Neural cell (in vitro differentiated cells): ENCODE measurements around the gene SMAP1. TPM values are rescaled to one million over a fixed set of nuclear protein-coding genes. Genes with fewer than 3 reads are reported as not detected.

ENCODE experiments used
- H2AFZ ChIP-seq: fragments of 200-600, 300-800 bp; sonication (generic), shearing (Covaris generic); 2 replicates; pipeline ENCODE4 v1.6.0; 2014; ENCODE audit warnings: low read depth, mild to moderate bottlenecking, antibody characterized with exemption, low read length, moderate library complexity
- H3F3A ChIP-seq: fragments of 200-600 bp; shearing (Covaris generic); 2 replicates; pipeline ENCODE4 v1.6.1; 2016; ENCODE audit warnings: mild to moderate bottlenecking, moderate library complexity, mixed read lengths, antibody characterized with exemption, low read length; ENCODE audit not compliant: insufficient read depth, poor library complexity, severe bottlenecking
- H3K27ac ChIP-seq: fragments of 200-600, 300-800 bp; sonication (generic), shearing (Covaris generic); 2 replicates; pipeline ENCODE4 v1.5.1; 2014; ENCODE audit warnings: mild to moderate bottlenecking, low read length, moderate library complexity
- H3K27me3 ChIP-seq: fragments of 300-800, 200-600 bp; sonication (generic), shearing (Covaris generic); 2 replicates; pipeline ENCODE4 v1.6.0; 2014; ENCODE audit warnings: mild to moderate bottlenecking, low read depth, low read length, moderate library complexity; ENCODE audit not compliant: insufficient read depth
- H3K36me3 ChIP-seq: fragments of 300-800, 200-600 bp; sonication (generic), shearing (Covaris generic); 2 replicates; pipeline ENCODE4 v1.5.1; 2014; ENCODE audit warnings: mild to moderate bottlenecking, antibody characterized with exemption, low read length, moderate library complexity; ENCODE audit not compliant: insufficient read depth
- H3K4me2 ChIP-seq: fragments of 300-800, 200-600 bp; sonication (generic), shearing (Covaris generic); 2 replicates; pipeline ENCODE4 v1.6.0; 2014; ENCODE audit warnings: mild to moderate bottlenecking, low read length
- H3K4me3 ChIP-seq: fragments of 300-800, 200-600 bp; sonication (generic), shearing (Covaris generic); 2 replicates; pipeline ENCODE4 v1.5.1; 2014; ENCODE audit warnings: mild to moderate bottlenecking, low read length, moderate library complexity
- H3K79me2 ChIP-seq: fragments of 200-600 bp; shearing (Covaris generic); replicated peaks from 2 replicates; pipeline ENCODE4 v1.6.0; 2014; ENCODE audit warnings: mild to moderate bottlenecking, low read length, moderate library complexity; ENCODE audit not compliant: insufficient read depth
- H3K9ac ChIP-seq: fragments of 300-800, 200-600 bp; sonication (generic), shearing (Covaris generic); 2 replicates; pipeline ENCODE4 v1.6.1; 2016; ENCODE audit warnings: mild to moderate bottlenecking, low read length, mixed read lengths
- H3K9me2 ChIP-seq: fragments of 200-600 bp; shearing (Covaris generic); 2 replicates; pipeline ENCODE4 v1.6.1; 2016; ENCODE audit warnings: mild to moderate bottlenecking, low read length, mixed read lengths; ENCODE audit not compliant: insufficient read depth
- H3K9me3 ChIP-seq: fragments of 200-600, 300-800 bp; sonication (generic), shearing (Covaris generic); 2 replicates; pipeline ENCODE4 v1.6.1; 2016; ENCODE audit warnings: mild to moderate bottlenecking, mixed run types, low read length, moderate library complexity, mixed read lengths
- H4K20me1 ChIP-seq: fragments of 200-600 bp; shearing (Covaris generic); 2 replicates; pipeline ENCODE4 v1.6.1; 2016; ENCODE audit warnings: mild to moderate bottlenecking, mixed run types; ENCODE audit not compliant: insufficient read depth
- EP300 ChIP-seq: fragments of 450-650 bp; conservative IDR thresholded peaks from 2 replicates; pipeline ENCODE4 v1.6.1; 2014; ENCODE audit warnings: antibody characterized with exemption, mild to moderate bottlenecking, moderate library complexity; ENCODE audit not compliant: poor library complexity, severe bottlenecking
- EZH2 ChIP-seq: fragments of 200-600, 300-800 bp; shearing (Covaris generic), sonication (generic); IDR thresholded peaks from 2 replicates; pipeline ENCODE4 v1.6.1; 2014; ENCODE audit warnings: antibody characterized with exemption, low read length, borderline replicate concordance, mild to moderate bottlenecking; ENCODE audit not compliant: insufficient read depth, poor library complexity, severe bottlenecking
- MXI1 ChIP-seq: fragments of 450-650 bp; conservative IDR thresholded peaks from 2 replicates; pipeline ENCODE4 v1.6.1; 2014; ENCODE audit warnings: antibody characterized with exemption, mild to moderate bottlenecking; ENCODE audit not compliant: poor library complexity, severe bottlenecking
- POLR2AphosphoS5 ChIP-seq: IDR thresholded peaks from 2 replicates; pipeline ENCODE4 v1.6.1; 2012
- RAD21 ChIP-seq: fragments of 450-650 bp; conservative IDR thresholded peaks from 2 replicates; pipeline ENCODE4 v1.6.1; 2014; ENCODE audit warnings: antibody characterized with exemption, mild to moderate bottlenecking, moderate library complexity
- SMC3 ChIP-seq: fragments of 450-650 bp; conservative IDR thresholded peaks from 2 replicates; pipeline ENCODE4 v1.6.1; 2014; ENCODE audit warnings: antibody characterized with exemption, mild to moderate bottlenecking, moderate library complexity; ENCODE audit not compliant: poor library complexity
- TAF1 ChIP-seq: IDR thresholded peaks from 2 replicates; pipeline ENCODE4 v1.6.1; 2012; ENCODE audit warnings: low read depth
- polyA plus RNA-seq: library from polyadenylated mRNA; depleted of rRNA; stranded (reverse); fragments of >200 nt; gene quantifications from 2 replicates; pipeline ENCODE4 v1.2.3, GENCODE V29; 2014
- TF ChIP-seq, protein P1 (sequence below): fragments of 450-650 bp; IDR thresholded peaks from 2 replicates; pipeline ENCODE4 v1.5.1; 2014; ENCODE audit warnings: antibody characterized with exemption, mild to moderate bottlenecking, moderate library complexity; ENCODE audit not compliant: poor library complexity, severe bottlenecking
- TF ChIP-seq, protein P2 (sequence below): IDR thresholded peaks from 2 replicates; pipeline ENCODE4 v1.6.1; 2012; ENCODE audit warnings: borderline replicate concordance

Gene SMAP1
- polyA plus RNA-seq, 1 donor from 2014 or later: 43.7 TPM

DNA sequence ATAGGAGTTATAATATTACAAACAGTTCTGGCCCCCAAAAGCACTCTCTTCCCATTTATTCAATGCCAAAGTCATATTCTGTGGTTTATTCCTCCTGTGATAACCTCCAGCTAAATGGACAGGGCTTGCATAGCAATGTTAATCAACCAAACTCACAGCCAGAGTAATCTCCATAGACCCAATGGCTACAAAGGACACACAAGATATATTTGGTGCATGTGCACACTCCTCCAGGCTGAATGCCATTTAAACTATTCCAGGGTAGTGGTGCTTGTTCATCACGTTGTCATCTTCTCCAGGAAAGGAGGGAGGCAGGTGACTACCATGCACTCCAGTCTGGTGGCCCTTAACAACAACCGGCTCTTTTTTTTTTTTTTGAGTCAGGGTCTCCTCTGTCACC lies 232.4 kb downstream of the SMAP1 start (continued):
- TF ChIP-seq EP300 (no peak), RAD21 (no peak), TAF1 (no peak)

DNA sequence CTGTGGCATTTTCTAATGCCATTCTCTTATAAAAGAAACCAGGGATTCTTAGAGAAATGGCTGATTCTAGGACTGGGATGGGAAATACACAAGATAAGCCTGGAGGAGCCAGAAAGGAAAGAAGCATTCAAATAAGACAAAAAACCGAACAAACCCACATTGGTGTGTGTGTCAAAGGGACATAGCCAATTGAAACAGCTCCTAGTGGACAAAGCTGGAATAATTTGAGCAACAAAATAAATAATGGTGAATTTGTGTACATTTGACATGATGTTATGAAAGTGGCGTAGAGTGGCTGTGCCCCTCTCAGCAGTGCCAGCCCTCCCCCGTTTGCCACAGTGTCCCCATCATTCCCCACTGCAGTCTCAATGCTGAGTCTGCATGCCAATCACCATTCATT lies 233.6 kb downstream of the SMAP1 start:
- no peak overlapping the region for H3K4me3 ChIP-seq
- H3K27ac ChIP-seq: no peak overlapping the region
- no peak overlapping the region for H3K4me2 ChIP-seq
- H3K36me3 ChIP-seq: no peaks in the 10 kb centered on the region
- H3F3A ChIP-seq: no peaks in the 10 kb centered on the region
- no peaks in the 10 kb centered on the region for H3K27me3 ChIP-seq
- no peak overlapping the region for H3K9ac ChIP-seq
- H4K20me1 ChIP-seq: no peaks in the 10 kb centered on the region
- TF ChIP-seq, protein P1, sequence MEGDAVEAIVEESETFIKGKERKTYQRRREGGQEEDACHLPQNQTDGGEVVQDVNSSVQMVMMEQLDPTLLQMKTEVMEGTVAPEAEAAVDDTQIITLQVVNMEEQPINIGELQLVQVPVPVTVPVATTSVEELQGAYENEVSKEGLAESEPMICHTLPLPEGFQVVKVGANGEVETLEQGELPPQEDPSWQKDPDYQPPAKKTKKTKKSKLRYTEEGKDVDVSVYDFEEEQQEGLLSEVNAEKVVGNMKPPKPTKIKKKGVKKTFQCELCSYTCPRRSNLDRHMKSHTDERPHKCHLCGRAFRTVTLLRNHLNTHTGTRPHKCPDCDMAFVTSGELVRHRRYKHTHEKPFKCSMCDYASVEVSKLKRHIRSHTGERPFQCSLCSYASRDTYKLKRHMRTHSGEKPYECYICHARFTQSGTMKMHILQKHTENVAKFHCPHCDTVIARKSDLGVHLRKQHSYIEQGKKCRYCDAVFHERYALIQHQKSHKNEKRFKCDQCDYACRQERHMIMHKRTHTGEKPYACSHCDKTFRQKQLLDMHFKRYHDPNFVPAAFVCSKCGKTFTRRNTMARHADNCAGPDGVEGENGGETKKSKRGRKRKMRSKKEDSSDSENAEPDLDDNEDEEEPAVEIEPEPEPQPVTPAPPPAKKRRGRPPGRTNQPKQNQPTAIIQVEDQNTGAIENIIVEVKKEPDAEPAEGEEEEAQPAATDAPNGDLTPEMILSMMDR: no peak
- TF ChIP-seq POLR2AphosphoS5 (no peak), SMC3 (no peak), MXI1 (no peak), EP300 (no peak), EZH2 (no peak)
- no peaks in the 10 kb centered on the region for H3K9me2 ChIP-seq
- no peak overlapping the region for H2AFZ ChIP-seq
- no peaks in the 10 kb centered on the region for H3K79me2 ChIP-seq
- H3K9me3 ChIP-seq: no peaks in the 10 kb centered on the region

DNA sequence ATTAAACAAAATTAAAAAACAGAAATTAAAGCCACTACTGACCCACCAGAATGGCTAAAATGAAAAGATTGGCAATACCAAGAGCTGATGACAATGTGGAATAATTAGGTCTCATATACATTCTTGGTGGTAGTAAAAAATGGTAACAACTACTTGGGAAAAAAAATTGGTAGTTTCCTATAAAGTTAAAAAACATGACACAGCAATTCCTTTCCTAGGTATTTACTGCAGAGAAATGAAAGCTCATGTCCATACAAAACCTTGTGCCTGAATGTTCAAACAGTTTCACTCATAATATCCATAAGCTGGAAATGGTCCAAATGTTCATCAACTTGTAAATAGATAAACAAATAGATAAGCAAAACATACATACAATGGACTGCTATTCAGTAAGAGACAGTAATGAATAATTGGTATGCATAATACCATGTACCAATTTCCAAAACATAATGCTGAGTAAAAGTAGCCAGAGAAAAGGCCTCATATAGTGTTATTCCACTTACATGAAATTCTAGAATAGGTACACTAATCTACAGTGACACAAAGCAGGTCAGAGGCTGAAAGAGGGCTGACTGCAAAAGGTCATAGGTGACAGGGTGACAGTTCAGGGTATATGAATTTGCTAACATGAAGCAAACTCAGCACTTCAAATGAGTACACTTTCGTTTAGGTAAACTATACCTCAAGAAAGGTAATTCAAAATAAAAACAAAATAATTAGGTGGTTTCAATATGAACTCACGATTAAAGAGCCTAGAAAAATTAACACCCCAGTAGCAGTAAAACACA lies 236.2 kb downstream of the SMAP1 start:
- Histone ChIP-seq H3K27ac (no peak overlapping the region), H3K9me2 (no peaks in the 10 kb centered on the region), H3K27me3 (no peaks in the 10 kb centered on the region), H3K36me3 (no peaks in the 10 kb centered on the region), H3K4me3 (no peak overlapping the region), H4K20me1 (no peaks in the 10 kb centered on the region), H3K4me2 (no peak overlapping the region), H3K79me2 (no peaks in the 10 kb centered on the region), H3F3A (no peaks in the 10 kb centered on the region), H3K9me3 (no peaks in the 10 kb centered on the region), H3K9ac (no peak overlapping the region), H2AFZ (no peak overlapping the region)
- no peak for TF ChIP-seq EZH2
- TF ChIP-seq, protein P2, sequence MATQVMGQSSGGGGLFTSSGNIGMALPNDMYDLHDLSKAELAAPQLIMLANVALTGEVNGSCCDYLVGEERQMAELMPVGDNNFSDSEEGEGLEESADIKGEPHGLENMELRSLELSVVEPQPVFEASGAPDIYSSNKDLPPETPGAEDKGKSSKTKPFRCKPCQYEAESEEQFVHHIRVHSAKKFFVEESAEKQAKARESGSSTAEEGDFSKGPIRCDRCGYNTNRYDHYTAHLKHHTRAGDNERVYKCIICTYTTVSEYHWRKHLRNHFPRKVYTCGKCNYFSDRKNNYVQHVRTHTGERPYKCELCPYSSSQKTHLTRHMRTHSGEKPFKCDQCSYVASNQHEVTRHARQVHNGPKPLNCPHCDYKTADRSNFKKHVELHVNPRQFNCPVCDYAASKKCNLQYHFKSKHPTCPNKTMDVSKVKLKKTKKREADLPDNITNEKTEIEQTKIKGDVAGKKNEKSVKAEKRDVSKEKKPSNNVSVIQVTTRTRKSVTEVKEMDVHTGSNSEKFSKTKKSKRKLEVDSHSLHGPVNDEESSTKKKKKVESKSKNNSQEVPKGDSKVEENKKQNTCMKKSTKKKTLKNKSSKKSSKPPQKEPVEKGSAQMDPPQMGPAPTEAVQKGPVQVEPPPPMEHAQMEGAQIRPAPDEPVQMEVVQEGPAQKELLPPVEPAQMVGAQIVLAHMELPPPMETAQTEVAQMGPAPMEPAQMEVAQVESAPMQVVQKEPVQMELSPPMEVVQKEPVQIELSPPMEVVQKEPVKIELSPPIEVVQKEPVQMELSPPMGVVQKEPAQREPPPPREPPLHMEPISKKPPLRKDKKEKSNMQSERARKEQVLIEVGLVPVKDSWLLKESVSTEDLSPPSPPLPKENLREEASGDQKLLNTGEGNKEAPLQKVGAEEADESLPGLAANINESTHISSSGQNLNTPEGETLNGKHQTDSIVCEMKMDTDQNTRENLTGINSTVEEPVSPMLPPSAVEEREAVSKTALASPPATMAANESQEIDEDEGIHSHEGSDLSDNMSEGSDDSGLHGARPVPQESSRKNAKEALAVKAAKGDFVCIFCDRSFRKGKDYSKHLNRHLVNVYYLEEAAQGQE: no peak
- TF ChIP-seq, protein P1: no peak
